HG02852 (cell line): Measurements from ENCODE around the gene IL22RA1.

ENCODE experiments used
- ATAC-seq: cut with Tn5 transposase; IDR thresholded peaks from one replicate; pipeline ENCODE4 v1.9.1; 2021; ENCODE audit warnings: mild to moderate bottlenecking, moderate library complexity; ENCODE audit not compliant: unreplicated experiment

IL22RA1 gene

GRCh38 chr1:24077278-24077978 is 65.5 kb downstream of the IL22RA1 start:
- ATAC-seq = no peak

- ATAC-seq = no peak
Measured at GRCh38 chr1:24075946-24076345, 67.0 kb downstream of the IL22RA1 start.

GRCh38 chr1:24075590-24075854 is 67.4 kb downstream of the IL22RA1 start:
- ATAC-seq = no peak

- ATAC-seq = no peak
Measured at GRCh38 chr1:24074817-24075589, 67.9 kb downstream of the IL22RA1 start.

- no peak for ATAC-seq
Measured at GRCh38 chr1:24074196-24074595, 68.7 kb downstream of the IL22RA1 start.

- ATAC-seq = no peak
Measured at GRCh38 chr1:24071941-24072340, 71.0 kb downstream of the IL22RA1 start.

- ATAC-seq = no peak
Measured at GRCh38 chr1:24070821-24071393, 72.0 kb downstream of the IL22RA1 start.

- no peak for ATAC-seq
Measured at GRCh38 chr1:24069817-24070216, 73.1 kb downstream of the IL22RA1 start.
